GM19328 (cell line): ENCODE measurements around the gene PISD.
A peak's percentile ranks its signal among the peaks of the same experiment; 100 is the strongest.

Experiments used
- ATAC-seq: cut with Tn5 transposase; IDR thresholded peaks from one replicate; pipeline ENCODE4 v1.9.1; 2021; ENCODE audit warnings: mild to moderate bottlenecking, moderate library complexity; ENCODE audit not compliant: unreplicated experiment

Gene PISD

GRCh38 chr22:31652911-31653684, 8.9 kb downstream of the PISD start:
- ATAC-seq: no peak

GRCh38 chr22:31652088-31652487, 9.9 kb downstream of the PISD start:
- no peak for ATAC-seq

GRCh38 chr22:31651664-31652063, 10.4 kb downstream of the PISD start:
- ATAC-seq: no peak

GRCh38 chr22:31650391-31650790, 11.6 kb downstream of the PISD start:
- no peak for ATAC-seq

- ATAC-seq: no peak
Measured at GRCh38 chr22:31647523-31648320, 14.3 kb downstream of the PISD start.

GRCh38 chr22:31647066-31647465, 14.9 kb downstream of the PISD start:
- no peak for ATAC-seq

- no peak for ATAC-seq
Measured at GRCh38 chr22:31646186-31647019, 15.6 kb downstream of the PISD start.

- ATAC-seq: no peak
Measured at GRCh38 chr22:31639436-31640039, 22.5 kb downstream of the PISD start.

- ATAC-seq: no peak
Measured at GRCh38 chr22:31637891-31638618, 24.0 kb downstream of the PISD start.

GRCh38 chr22:31637447-31637890, 24.5 kb downstream of the PISD start:
- peak; percentile 43 for ATAC-seq

- ATAC-seq: no peak
Measured at GRCh38 chr22:31635638-31636306, 26.2 kb downstream of the PISD start.

GRCh38 chr22:31631436-31631835, 30.6 kb downstream of the PISD start:
- ATAC-seq: no peak

GRCh38 chr22:31630331-31631329, 31.4 kb downstream of the PISD start:
- peak; percentile 49 for ATAC-seq

GRCh38 chr22:31629741-31630184, 32.3 kb downstream of the PISD start:
- no peak for ATAC-seq

- ATAC-seq: no peak
Measured at GRCh38 chr22:31628969-31629708, 32.9 kb downstream of the PISD start.

- ATAC-seq: no peak
Measured at GRCh38 chr22:31628362-31628761, 33.7 kb downstream of the PISD start.

GRCh38 chr22:31627223-31627731, 34.7 kb downstream of the PISD start:
- ATAC-seq: no peak
